Ectodermal cell (in vitro differentiated cells): ENCODE measurements around the gene GALNT7.
"Not testable (repeated sequence)": the region's sequence is repeated elsewhere in the genome, so short reads cannot be mapped to it uniquely, and the experiment has no call there.

Experiments
- H3K27ac ChIP-seq: 2 replicates; pipeline ENCODE4 v1.7.0; 2013; ENCODE audit warnings: mild to moderate bottlenecking, low read depth, low read length; ENCODE audit not compliant: insufficient read depth, poor library complexity, severe bottlenecking
- H3K27me3 ChIP-seq: 2 replicates; pipeline ENCODE4 v1.7.0; 2013; ENCODE audit warnings: mild to moderate bottlenecking, low read length; ENCODE audit not compliant: insufficient read depth, control insufficient read depth, poor library complexity, severe bottlenecking
- H3K36me3 ChIP-seq: one replicate; pipeline ENCODE4 v1.7.0; 2013; ENCODE audit warnings: low read length; ENCODE audit not compliant: control insufficient read depth, insufficient read depth
- H3K4me1 ChIP-seq: one replicate; pipeline ENCODE4 v1.7.0; 2013; ENCODE audit warnings: low read length; ENCODE audit not compliant: control insufficient read depth, insufficient read depth
- H3K4me3 ChIP-seq: 2 replicates; pipeline ENCODE4 v1.7.0; 2013; ENCODE audit warnings: low read depth, low read length, control low read depth; ENCODE audit not compliant: insufficient read depth
- H3K9me3 ChIP-seq: 2 replicates; pipeline ENCODE4 v1.7.0; 2013; ENCODE audit warnings: mild to moderate bottlenecking, low read length, moderate library complexity; ENCODE audit not compliant: control insufficient read depth
- WGBS, 2 experiments: methylation state at CpG; one replicate each; pipeline ENCODE4 v1.1.7; 2013; ENCODE audit warnings: missing lambda C conversion rate in 2 of 2; 5-methylcytosine and 5-hydroxymethylcytosine counted together

Gene GALNT7

DNA sequence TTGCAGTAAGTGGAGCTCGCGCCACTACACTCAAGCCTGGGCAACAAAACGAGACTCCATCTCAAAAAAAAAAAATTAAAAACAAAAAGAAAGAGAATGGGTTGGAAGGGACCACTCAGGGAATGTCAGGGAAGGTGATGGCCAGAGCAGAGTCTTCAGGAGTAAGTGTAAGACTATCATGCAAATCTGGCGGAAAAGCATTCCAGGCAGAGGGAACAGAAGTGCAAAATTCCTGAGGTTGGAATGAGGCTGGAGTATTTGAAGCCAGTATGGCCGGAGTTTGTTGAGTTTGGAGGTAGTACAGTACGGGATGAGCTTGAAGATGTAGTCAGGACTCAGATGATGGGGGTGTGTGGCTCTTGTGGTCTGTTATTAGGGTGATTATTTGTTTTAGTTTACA, 7.4 kb downstream of the GALNT7 start:
- Histone ChIP-seq H3K36me3 (no peaks in the 10 kb centered on the region), H3K4me3 (no peak overlapping the region), H3K9me3 (no peaks in the 10 kb centered on the region), H3K4me1 (peaks cover 16% of the 10 kb centered on the region), H3K27me3 (no peaks in the 10 kb centered on the region), H3K27ac (no peak overlapping the region)
- WGBS, 2 experiments: 92 to 96% methylated on average over 6 of the region's 6 CpGs

DNA sequence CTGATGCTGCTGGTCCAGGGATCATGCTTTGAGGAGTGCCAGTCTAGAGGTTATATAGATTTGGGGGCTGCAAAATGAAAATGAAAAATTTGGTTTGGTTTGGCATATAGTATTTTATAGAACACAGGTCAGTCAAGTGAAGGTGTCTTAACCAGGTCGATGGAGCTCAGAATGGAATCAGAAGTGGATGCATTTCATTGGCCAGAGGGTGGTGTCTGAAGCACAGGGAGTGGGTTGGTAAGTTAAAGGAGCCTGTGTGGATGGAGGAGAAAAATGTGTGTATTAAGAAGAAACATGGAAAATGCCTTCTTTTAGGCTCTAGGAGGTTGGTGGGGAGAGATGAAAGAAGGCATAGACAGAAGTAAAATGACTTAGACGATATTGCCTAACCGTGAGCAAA, 8.6 kb downstream of the GALNT7 start:
- Histone ChIP-seq H3K4me1 (peaks cover 10% of the 10 kb centered on the region), H3K9me3 (no peaks in the 10 kb centered on the region), H3K27ac (no peak overlapping the region), H3K4me3 (no peak overlapping the region), H3K27me3 (no peaks in the 10 kb centered on the region), H3K36me3 (no peaks in the 10 kb centered on the region)
- 62 to 68% methylated on average over 3 of the region's 3 CpGs for WGBS, 2 experiments

DNA sequence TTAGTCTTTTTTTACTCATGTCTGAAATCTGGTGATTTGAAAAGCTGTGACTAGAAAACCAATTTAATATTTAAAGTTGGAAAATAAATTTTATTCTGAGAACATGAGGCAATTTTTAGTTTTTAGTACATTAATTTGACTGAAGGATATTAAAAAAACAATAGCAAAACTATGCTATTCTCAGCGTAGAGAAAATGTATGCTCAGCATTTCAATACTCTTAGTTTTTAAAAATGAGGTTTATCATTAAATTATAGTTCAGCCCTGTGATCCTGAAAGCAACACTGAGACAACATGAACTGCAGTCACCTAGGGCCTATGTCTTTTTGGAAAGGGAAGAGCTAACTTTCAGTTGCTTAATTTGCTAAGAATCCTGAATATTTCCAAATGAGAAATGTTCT, 9.5 kb downstream of the GALNT7 start:
- H3K4me1 ChIP-seq: peaks cover 6% of the 10 kb centered on the region
- no peaks in the 10 kb centered on the region for H3K9me3 ChIP-seq
- 80 to 100% methylated on average over 1 of the region's 1 CpG for WGBS, 2 experiments
- no peak overlapping the region for H3K27ac ChIP-seq
- H3K27me3 ChIP-seq: no peaks in the 10 kb centered on the region
- H3K4me3 ChIP-seq: no peak overlapping the region
- H3K36me3 ChIP-seq: no peaks in the 10 kb centered on the region

DNA sequence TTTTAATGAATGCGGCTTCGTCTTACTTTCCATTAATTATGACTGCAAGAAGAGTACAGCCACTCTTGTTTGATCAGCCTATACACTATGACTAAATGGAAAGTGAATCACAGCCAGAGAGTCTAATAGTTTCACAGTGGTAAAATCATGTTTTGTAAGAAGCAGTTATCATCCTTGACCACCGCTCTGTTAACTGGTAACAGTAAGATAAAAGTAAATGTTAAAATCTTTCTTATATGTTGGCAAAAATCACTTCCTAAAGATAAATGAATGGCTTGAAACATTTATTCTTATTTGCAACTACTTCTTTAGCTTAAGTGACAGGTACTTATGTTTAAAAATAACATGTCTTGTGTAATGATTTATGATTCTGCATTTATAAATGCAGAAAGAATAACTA, 13.2 kb downstream of the GALNT7 start:
- H3K4me3 ChIP-seq: no peak overlapping the region
- H3K27me3 ChIP-seq: no peaks in the 10 kb centered on the region
- WGBS, 2 experiments: 83 to 100% methylated on average over 3 of the region's 3 CpGs
- H3K36me3 ChIP-seq: no peaks in the 10 kb centered on the region
- H3K27ac ChIP-seq: no peak overlapping the region
- no peaks in the 10 kb centered on the region for H3K4me1 ChIP-seq
- H3K9me3 ChIP-seq: no peaks in the 10 kb centered on the region

DNA sequence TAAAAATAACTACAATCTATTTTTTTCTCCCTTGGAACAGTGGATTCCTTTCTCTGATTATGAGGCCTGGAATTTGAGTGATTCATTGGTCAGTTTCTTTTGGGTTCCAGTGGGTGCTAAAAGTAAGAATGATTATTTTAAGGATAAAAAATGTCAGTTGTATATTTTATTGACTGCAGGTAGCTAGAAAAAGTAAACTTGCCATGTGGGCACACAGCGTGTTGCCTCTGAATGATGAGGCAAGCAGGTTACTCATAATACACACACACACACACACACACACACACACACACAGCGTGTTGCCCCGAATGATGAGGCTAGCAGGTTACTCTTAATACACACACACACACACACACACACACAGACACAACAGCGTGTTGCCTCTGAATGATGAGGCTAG, 13.8 kb downstream of the GALNT7 start:
- Histone ChIP-seq H3K27ac (no peak overlapping the region), H3K9me3 (no peaks in the 10 kb centered on the region), H3K4me1 (no peaks in the 10 kb centered on the region), H3K27me3 (no peaks in the 10 kb centered on the region), H3K4me3 (no peak overlapping the region), H3K36me3 (no peaks in the 10 kb centered on the region)
- 92 to 94% methylated on average over 4 of the region's 4 CpGs for WGBS, 2 experiments

DNA sequence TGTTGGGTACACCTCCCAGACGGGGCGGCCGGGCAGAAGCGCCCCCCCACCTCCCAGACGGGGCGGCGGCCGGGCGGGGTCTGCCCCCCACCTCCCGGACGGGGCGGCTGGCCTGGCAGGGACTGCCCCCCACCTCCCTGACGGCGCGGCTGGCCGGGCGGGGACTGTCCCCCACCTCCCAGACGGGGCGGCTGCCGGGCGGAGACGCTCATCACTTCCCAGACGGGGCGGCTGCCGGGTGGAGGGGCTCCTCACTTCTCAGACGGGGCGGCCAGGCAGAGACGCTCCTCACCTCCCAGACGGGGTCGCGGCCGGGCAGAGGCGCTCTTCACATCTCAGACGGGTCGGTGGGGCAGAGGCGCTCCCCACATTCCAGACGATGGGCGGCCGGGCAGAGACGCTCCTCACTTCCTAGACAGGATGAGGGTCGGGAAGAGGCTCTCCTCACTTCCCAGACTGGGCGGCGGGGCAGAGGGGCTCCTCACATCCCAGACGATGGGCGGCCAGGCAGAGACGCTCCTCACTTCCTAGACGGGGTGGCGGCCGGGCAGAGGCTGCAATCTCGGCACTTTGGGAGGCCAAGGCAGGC, 15.1 kb downstream of the GALNT7 start:
- not testable (repeated sequence) for H3K27me3 ChIP-seq, H3K4me1 ChIP-seq, H3K36me3 ChIP-seq, H3K4me3 ChIP-seq, H3K27ac ChIP-seq, H3K9me3 ChIP-seq
- WGBS, 2 experiments: 94 to 96% methylated on average over 43 to 48 of the region's 50 CpGs

DNA sequence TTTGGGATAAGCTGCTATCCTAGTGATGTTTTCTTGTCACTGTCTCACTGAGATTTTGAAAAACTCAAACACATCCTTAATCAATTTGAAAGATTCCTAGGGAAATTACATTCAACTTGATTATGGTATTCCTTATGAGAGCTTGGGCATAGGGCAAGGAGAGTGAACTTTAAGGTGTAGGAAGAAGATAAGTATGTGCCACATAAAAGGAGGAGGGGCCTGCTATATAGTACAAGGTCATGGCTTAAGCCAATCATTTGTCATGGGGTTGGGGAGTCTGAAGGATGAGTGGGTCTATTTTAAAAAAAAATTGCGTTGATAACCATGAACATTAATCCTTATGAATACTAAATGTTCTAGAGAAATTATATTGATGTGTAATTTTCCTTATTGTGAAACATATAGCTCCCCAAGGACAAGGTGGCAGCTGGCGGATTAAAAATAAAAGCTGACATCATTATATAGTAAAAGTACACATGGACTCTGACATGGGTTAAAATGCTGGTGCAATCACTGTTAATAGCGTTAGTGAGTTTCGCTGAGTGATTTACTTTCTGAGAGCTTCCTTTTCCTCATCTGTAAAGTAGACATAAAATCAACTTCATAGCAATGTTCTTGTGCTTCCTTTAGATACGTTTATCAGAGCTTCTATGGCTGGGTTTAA, 17.4 kb downstream of the GALNT7 start:
- H3K4me1 ChIP-seq: no peaks in the 10 kb centered on the region
- no peak overlapping the region for H3K27ac ChIP-seq
- 94 to 97% methylated on average over 4 to 5 of the region's 5 CpGs for WGBS, 2 experiments
- H3K4me3 ChIP-seq: no peak overlapping the region
- H3K36me3 ChIP-seq: no peaks in the 10 kb centered on the region
- no peaks in the 10 kb centered on the region for H3K9me3 ChIP-seq
- H3K27me3 ChIP-seq: no peaks in the 10 kb centered on the region

DNA sequence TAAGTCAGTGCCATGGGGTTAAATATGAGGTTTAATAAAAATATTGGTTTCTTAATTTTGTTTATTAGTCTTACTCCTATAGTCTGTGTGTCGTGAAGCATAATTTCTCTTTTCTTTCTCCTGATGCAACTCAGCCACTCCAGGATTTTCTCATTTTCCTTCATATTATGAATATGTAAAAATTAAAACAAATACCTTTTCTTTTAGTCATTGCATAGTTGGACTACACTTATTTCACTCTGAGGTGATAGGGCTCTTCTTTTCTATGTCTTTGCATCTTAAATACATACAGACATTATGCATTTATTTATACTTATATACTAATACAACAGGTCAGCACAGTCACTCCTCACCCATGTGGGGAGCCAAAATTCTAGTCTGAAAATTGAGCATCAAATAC, 19.1 kb downstream of the GALNT7 start:
- Histone ChIP-seq H3K27ac (no peak overlapping the region), H3K4me3 (no peak overlapping the region), H3K9me3 (no peaks in the 10 kb centered on the region), H3K27me3 (no peaks in the 10 kb centered on the region), H3K4me1 (peaks cover 4% of the 10 kb centered on the region), H3K36me3 (no peaks in the 10 kb centered on the region)
- 80% methylated on average over 1 of the region's 1 CpG; no CpG with 5 or more reads in 1 of the 2 experiments for WGBS, 2 experiments

DNA sequence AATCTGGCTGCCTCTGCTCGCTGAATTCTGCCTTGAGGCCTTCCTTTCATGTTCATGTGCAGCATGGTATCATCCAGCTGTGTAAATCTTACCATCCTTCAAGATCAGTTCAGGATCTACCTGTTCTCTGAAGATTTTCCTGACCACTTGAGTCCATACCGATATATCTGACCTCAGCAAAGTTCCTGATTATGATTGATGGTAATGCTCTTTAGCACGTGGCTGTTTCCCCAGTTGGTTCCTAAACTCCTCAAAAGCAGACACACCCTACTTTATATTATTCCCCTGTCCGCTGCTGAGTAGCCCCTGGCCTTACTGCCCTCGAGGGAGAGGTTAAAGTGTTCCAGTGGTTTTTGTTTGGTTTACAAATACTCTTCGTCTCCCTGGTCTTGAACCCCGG, 20.0 kb downstream of the GALNT7 start:
- Histone ChIP-seq H3K9me3 (no peaks in the 10 kb centered on the region), H3K4me3 (no peak overlapping the region), H3K36me3 (no peaks in the 10 kb centered on the region), H3K27ac (no peak overlapping the region), H3K4me1 (peaks cover 4% of the 10 kb centered on the region), H3K27me3 (no peaks in the 10 kb centered on the region)
- 92 to 93% methylated on average over 6 to 7 of the region's 7 CpGs for WGBS, 2 experiments

DNA sequence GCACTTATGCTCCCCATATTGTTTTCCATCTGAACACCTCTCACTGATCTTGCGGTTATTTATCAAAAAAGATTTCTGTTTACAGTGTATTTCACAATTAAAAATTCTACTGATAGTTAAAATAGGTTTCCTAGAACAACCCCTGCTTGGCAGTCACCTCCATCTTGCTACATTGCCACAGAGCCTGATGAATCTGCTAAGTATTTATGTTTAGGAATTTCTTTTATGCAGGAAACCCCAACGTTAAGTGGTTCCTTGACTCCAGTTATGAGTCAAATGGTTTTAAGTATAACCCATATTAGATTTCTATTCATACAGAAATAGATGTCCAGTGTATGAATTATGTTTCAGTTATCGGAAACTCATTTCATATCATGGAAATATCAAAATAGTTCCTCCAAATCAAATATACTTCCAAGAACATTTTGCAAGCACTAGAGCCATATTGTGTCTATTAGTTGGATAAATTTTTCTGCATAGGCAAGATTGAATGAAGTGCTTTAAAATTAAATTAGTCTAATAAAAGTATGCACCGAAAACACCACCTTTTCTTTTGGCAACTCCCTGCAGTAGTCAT, 20.6 kb downstream of the GALNT7 start:
- H3K27me3 ChIP-seq: no peaks in the 10 kb centered on the region
- WGBS, 2 experiments: 90 to 100% methylated on average over 1 to 2 of the region's 4 CpGs
- H3K36me3 ChIP-seq: no peaks in the 10 kb centered on the region
- peaks cover 4% of the 10 kb centered on the region for H3K4me1 ChIP-seq
- H3K4me3 ChIP-seq: no peak overlapping the region
- H3K9me3 ChIP-seq: no peaks in the 10 kb centered on the region
- H3K27ac ChIP-seq: no peak overlapping the region
